Osteocyte (in vitro differentiated cells): Measurements from ENCODE around the gene NNT. TPM values are rescaled to one million over a fixed set of nuclear protein-coding genes. Genes with fewer than 3 reads are reported as not detected.

ENCODE experiments used
- DNase-seq: peaks from one replicate; pipeline ENCODE4 v3.0.0; 2021; ENCODE audit warnings: mixed read lengths; ENCODE audit not compliant: unreplicated experiment; ENCODE audit errors: extremely low spot score
- H3K27ac Mint-ChIP-seq: one replicate; pipeline ENCODE4 v1.8.0; 2021; ENCODE audit warnings: mild to moderate bottlenecking, mixed read lengths; ENCODE audit not compliant: unreplicated experiment
- H3K27me3 Mint-ChIP-seq: one replicate; pipeline ENCODE4 v1.8.0; 2021; ENCODE audit warnings: mixed read lengths; ENCODE audit not compliant: unreplicated experiment
- H3K36me3 Mint-ChIP-seq: one replicate; pipeline ENCODE4 v1.8.0; 2021; ENCODE audit warnings: mixed read lengths; ENCODE audit not compliant: unreplicated experiment
- H3K4me1 Mint-ChIP-seq: one replicate; pipeline ENCODE4 v1.8.0; 2021; ENCODE audit warnings: mixed read lengths; ENCODE audit not compliant: unreplicated experiment
- H3K4me3 Mint-ChIP-seq: one replicate; pipeline ENCODE4 v1.8.0; 2021; ENCODE audit warnings: mild to moderate bottlenecking, moderate library complexity, mixed read lengths; ENCODE audit not compliant: unreplicated experiment
- H3K9me3 Mint-ChIP-seq: one replicate; pipeline ENCODE4 v1.8.0; 2021; ENCODE audit warnings: mixed read lengths; ENCODE audit not compliant: unreplicated experiment
- CTCF ChIP-seq: fragments of 200-600 bp; sonication (generic); IDR thresholded peaks from 2 replicates; pipeline ENCODE4 v1.5.0; 2021; ENCODE audit warnings: antibody characterized with exemption, mild to moderate bottlenecking, moderate library complexity
- total RNA-seq: library from RNA; stranded (reverse); gene quantifications from 2 replicates; pipeline ENCODE4 v1.2.1, GENCODE V29; 2021

Gene NNT
- total RNA-seq, 1 donor from 2014 or later = 107 TPM

DNA sequence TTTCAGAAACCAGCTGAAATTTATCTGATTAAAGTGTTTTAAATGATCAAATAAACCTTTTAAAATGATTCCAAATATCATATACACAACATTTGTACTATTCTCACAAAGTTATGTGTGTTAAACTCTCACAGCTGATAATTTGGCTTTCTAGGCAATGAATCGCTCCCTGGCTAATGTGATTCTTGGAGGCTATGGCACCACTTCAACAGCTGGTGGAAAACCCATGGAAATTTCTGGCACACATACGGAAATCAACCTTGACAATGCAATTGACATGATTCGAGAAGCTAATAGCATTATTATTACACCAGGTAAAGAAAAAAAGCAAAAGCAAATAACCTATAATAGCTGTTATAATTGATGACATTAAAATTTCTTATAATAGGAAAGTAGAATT is 72.4 kb downstream of the NNT start:
- Mint-ChIP-seq H3K36me3 (peaks cover 17% of the 10 kb centered on the region), H3K4me1 (peaks cover 16% of the 10 kb centered on the region), H3K27me3 (no peaks in the 10 kb centered on the region), H3K9me3 (peaks cover 4% of the 10 kb centered on the region), H3K27ac (no peak overlapping the region), H3K4me3 (no peak overlapping the region)
- no peak for TF ChIP-seq CTCF
- no peak for DNase-seq

- H3K36me3 Mint-ChIP-seq = peaks cover 18% of the 10 kb centered on the region
- H3K27me3 Mint-ChIP-seq = no peaks in the 10 kb centered on the region
- peaks cover under 1% of the 10 kb centered on the region for H3K9me3 Mint-ChIP-seq
- H3K4me3 Mint-ChIP-seq = no peak overlapping the region
- peaks cover 19% of the 10 kb centered on the region for H3K4me1 Mint-ChIP-seq
- no peak overlapping the region for H3K27ac Mint-ChIP-seq
- no peak for DNase-seq
- TF ChIP-seq CTCF = no peak
These were observed 73.3 kb downstream of the NNT start for GRCh38 chr5:43676083-43676840.

GRCh38 chr5:43677253-43677652 is 74.3 kb downstream of the NNT start:
- Mint-ChIP-seq H3K4me1 (peaks cover 19% of the 10 kb centered on the region), H3K4me3 (no peak overlapping the region), H3K27me3 (no peaks in the 10 kb centered on the region), H3K9me3 (no peaks in the 10 kb centered on the region), H3K36me3 (peaks cover 16% of the 10 kb centered on the region), H3K27ac (no peak overlapping the region)
- no peak for DNase-seq
- TF ChIP-seq CTCF = no peak

- Mint-ChIP-seq H3K27ac (no peak overlapping the region), H3K27me3 (no peaks in the 10 kb centered on the region), H3K4me3 (no peak overlapping the region), H3K9me3 (no peaks in the 10 kb centered on the region), H3K36me3 (peaks cover 14% of the 10 kb centered on the region), H3K4me1 (peaks cover 18% of the 10 kb centered on the region)
- no peak for TF ChIP-seq CTCF
- no peak for DNase-seq
These were observed 76.2 kb downstream of the NNT start for GRCh38 chr5:43679214-43679613.

- Mint-ChIP-seq H3K4me1 (peaks cover 21% of the 10 kb centered on the region), H3K27ac (no peak overlapping the region), H3K4me3 (no peak overlapping the region), H3K36me3 (peaks cover 14% of the 10 kb centered on the region), H3K9me3 (no peaks in the 10 kb centered on the region), H3K27me3 (no peaks in the 10 kb centered on the region)
- TF ChIP-seq CTCF = no peak
- DNase-seq = no peak
These were observed 77.3 kb downstream of the NNT start for GRCh38 chr5:43680286-43680685.
